GM21367 (cell line): ENCODE results near the gene SEZ6L2.
"Not testable (repeated sequence)": the region's sequence is repeated elsewhere in the genome, so short reads cannot be mapped to it uniquely, and the experiment has no call there.

Source experiments
- ATAC-seq: cut with Tn5 transposase; IDR thresholded peaks from one replicate; pipeline ENCODE4 v1.9.1; 2021; ENCODE audit not compliant: unreplicated experiment

SEZ6L2 gene

DNA sequence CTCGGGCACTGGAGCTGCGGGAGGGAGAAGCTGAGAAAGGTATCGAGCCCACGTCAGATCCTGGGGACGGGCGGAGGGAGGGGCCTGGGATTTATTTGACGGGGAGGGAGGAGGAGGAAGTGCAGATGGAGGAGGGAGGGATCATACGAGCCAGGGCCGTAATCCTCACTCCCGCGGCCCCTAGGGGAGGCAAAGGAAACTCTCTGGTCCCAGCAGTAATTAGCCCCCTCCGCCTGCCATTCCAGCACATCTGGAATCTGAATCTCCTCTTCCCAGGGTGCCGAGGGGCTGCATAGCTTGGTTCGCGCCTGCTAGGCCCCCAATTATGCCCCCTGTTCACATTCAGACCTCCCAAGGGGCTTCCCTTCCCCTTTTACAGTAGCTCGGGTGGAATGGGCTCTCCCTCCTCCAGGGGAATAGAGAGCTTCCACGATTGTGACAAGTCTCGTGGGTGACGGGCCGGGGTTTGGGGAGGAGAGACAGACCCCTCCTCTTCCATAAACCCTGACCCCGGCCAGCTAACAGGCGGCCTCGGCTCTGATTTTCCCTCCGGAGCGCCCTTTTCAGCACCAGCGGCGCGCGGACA is at the start of gene SEZ6L2:
Gene SEZ6L2 (minus strand): TSS at position 35 of the 586 bp plus-strand sequence. CDS start 531 bp downstream, outside the sequence.
- ATAC-seq: no peak

- ATAC-seq: no peak
Observed at GRCh38 chr16:29947897-29948296, 48.5 kb upstream of the SEZ6L2 start.

- ATAC-seq: no peak
Observed at GRCh38 chr16:29943846-29944799, 44.8 kb upstream of the SEZ6L2 start.

- no peak for ATAC-seq
Observed at GRCh38 chr16:29940656-29941055, 41.3 kb upstream of the SEZ6L2 start.

GRCh38 chr16:29931750-29932149 is 32.4 kb upstream of the SEZ6L2 start:
- not testable (repeated sequence) for ATAC-seq

DNA sequence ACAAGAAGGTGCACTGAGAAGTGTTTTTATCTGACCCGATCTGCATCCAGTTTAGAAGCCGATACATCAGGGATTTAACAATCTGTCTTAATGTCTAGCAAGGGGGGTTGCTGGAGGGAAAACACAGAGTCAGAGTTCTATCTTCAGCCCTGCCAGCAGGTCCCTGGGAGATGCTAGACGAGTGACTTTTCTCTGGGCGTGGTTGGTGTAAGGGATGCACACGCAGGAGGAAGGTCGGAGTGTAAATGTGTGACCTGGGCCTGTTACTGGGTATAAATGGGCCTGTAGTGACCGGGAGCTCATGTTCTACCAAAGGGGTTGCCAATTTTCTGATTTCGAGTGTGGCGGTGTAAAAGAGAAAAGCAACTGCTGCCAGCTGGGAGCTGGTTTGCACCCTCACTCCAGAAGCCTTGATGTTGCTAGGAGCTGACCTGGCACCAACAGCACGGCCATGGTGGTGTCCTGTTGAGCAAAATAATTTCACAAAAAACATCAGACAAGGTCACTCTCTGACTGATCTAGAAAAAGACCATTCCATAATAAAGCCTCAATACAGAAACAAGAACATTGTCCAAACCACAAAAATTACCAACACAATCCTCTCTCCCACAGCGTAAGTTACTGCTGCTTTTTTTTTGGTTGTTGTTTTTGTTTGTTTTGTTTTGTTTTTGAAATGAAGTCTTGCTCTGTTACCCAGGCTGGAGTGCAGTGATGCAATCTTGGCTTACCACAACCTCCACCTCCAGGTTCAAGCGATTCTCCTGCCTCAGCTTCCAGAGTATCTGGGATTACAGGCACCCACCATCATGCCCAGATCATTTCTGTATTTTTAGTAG is 27.9 kb upstream of the SEZ6L2 start:
- no peak for ATAC-seq

DNA sequence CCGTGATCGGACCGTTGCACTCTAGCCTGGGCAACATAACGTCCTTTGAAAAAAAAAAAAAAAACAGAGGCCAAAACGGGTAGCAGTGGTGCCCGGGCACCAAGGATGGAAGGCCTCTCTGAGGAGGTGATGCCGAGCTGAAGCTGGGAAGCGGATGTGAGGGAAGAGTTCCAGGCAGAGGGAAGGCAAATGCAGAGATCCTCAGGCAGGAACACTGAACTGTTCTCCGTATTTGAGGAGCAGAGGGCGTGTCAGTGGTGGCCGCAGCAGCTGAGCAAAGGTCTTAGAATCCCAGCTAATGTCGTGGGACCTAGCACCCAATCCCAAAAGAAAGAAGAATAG is 27.3 kb upstream of the SEZ6L2 start:
- peak; percentile 23 for ATAC-seq

GRCh38 chr16:29925781-29926710 is 26.7 kb upstream of the SEZ6L2 start, which contains the start of gene KCTD13:
Gene KCTD13 (minus strand): TSS chr16:29926226. CDS start chr16:29926033, 193 bp downstream.
- peak; percentile 57 for ATAC-seq

- no peak for ATAC-seq
Observed at GRCh38 chr16:29925105-29925756, 25.9 kb upstream of the SEZ6L2 start.

DNA sequence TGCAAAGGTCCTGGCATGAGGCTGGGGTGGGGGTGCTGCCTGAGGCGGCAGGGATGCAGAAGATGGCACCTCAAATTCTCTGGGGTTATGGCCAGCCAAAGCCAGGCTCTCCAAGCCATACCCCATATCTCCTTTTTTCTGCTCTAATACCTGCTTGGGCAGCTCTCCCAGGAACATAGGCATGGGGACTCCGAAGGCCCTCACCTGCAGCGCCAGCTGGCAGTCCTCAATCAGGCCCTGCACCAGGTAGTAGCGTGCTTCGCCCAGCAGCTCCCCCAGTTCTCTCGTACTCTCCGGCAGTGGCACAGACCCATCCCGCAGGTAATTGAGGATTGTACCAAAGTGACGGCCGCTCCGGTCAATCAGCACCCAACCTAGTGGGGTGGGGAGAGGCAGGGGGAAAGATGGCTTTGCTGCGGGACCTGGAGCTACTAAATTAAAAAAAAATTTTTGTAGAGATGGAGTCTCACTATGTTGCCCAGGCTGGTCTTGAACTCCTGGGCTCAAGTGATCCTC is 23.7 kb upstream of the SEZ6L2 start:
- no peak for ATAC-seq

GRCh38 chr16:29922326-29922725 is 23.0 kb upstream of the SEZ6L2 start:
- no peak for ATAC-seq

- no peak for ATAC-seq
Observed at GRCh38 chr16:29921034-29921385, 21.7 kb upstream of the SEZ6L2 start.

- no peak for ATAC-seq
Observed at GRCh38 chr16:29920288-29921033, 21.1 kb upstream of the SEZ6L2 start.

GRCh38 chr16:29916979-29917378 is 17.6 kb upstream of the SEZ6L2 start:
- no peak for ATAC-seq

DNA sequence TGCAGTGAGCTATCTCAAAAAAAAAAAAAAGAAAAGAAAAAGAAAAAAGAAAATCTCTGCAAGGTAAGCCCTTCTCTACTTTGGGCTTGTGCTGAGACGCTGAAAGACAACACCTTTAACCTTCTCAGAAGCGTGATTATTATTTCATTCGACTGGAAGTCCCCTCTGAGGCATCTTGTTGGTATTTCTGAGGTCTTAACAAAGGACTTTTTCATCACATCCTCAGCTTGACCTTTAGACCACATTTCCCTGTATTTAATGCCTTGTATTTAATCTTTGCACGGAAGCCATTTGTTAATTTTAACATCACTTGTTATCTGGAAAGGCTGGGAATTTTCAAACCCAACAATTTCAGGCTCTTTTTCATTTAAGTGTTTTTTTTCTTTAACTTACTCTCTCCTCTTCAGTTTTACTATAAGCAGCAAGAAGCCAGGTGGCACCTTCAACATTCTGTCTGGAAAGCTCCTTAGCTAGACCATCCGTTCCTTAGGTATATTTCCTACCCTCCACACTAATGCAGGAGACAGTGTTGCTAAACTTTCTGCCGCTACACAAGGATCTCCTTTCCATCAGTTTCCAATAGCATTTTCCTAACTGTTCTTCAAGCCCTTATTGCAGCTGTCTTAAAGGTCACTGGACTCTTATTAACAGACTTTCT is 16.4 kb upstream of the SEZ6L2 start:
- ATAC-seq: no peak

- no peak for ATAC-seq
Observed at GRCh38 chr16:29913514-29913913, 14.2 kb upstream of the SEZ6L2 start.

DNA sequence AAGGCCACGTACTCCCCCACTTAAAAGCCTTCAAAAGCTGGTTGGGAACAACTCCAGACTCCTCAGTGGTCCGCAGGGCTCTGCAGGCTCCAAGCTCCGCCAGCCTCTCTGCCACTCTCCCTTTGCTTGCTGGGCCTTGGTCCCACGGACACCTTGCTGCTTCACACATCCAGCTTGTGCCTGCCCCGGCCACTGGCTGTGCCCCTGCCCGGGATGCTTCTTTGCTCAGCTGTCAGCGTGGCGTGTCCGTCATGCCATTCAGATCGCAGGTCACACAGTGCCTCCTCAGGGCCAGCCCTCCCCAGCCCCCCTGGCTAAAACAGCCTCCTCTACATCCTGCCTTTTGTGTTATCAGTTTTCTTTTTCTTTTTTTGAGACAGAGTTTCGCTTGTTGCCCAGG is 12.7 kb upstream of the SEZ6L2 start:
- ATAC-seq: no peak

- no peak for ATAC-seq
Observed at GRCh38 chr16:29911676-29912010, 12.3 kb upstream of the SEZ6L2 start.
